ENCODE data around the gene MYO1E.

Gene MYO1E

GRCh38 chr15:59240036-59240435 is 132.6 kb downstream of the MYO1E start:
- ChIA-PET POLR2A (no interaction called here), CTCF (no interaction called here)
- no peak for TF ChIP-seq SUZ12 (IDR thresholded peaks at IDR 0.05)
- no peak for TF ChIP-seq SP1 (IDR thresholded peaks at IDR 0.05)
- no peak for TF ChIP-seq ARNT (IDR thresholded peaks at IDR 0.05)
- TF ChIP-seq TARDBP (IDR thresholded peaks at IDR 0.05): no peak
- TF ChIP-seq LEF1 (IDR thresholded peaks at IDR 0.05; ENCODE audit: borderline replicate concordance): no peak
- no peak for TF ChIP-seq FOXK2 (IDR thresholded peaks at IDR 0.05)
- no peak for TF ChIP-seq FOXM1 (IDR thresholded peaks at IDR 0.05; ENCODE audit: borderline replicate concordance)
- TF ChIP-seq FOXA1 (IDR thresholded peaks at IDR 0.05): no peak
- no peak for TF ChIP-seq ELF4 (IDR thresholded peaks at IDR 0.05)
- TF ChIP-seq CTBP1 (IDR thresholded peaks at IDR 0.05; ENCODE audit: borderline replicate concordance): no peak
- DNase-seq (ENCODE audit: extremely low spot score): no peak

- TF ChIP-seq SUZ12 (IDR thresholded peaks at IDR 0.05) (no peak), TARDBP (IDR thresholded peaks at IDR 0.05) (no peak), FOXK2 (IDR thresholded peaks at IDR 0.05) (no peak), BHLHE40 (IDR thresholded peaks at IDR 0.05; ENCODE audit: borderline replicate concordance) (no peak)
- TF ChIP-seq, protein P1, sequence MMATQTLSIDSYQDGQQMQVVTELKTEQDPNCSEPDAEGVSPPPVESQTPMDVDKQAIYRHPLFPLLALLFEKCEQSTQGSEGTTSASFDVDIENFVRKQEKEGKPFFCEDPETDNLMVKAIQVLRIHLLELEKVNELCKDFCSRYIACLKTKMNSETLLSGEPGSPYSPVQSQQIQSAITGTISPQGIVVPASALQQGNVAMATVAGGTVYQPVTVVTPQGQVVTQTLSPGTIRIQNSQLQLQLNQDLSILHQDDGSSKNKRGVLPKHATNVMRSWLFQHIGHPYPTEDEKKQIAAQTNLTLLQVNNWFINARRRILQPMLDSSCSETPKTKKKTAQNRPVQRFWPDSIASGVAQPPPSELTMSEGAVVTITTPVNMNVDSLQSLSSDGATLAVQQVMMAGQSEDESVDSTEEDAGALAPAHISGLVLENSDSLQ (IDR thresholded peaks at IDR 0.05): no peak
- POLR2A ChIA-PET: no interaction called here
- DNase-seq (ENCODE audit: extremely low spot score): no peak
- CTCF ChIA-PET: interaction anchor here (0.6 kb wide), 1 partner anchor 1636 kb away, joined by 3 read pairs; no protein-coding TSS in a partner anchor
These were observed 134.7 kb downstream of the MYO1E start for GRCh38 chr15:59237924-59238331.

DNA sequence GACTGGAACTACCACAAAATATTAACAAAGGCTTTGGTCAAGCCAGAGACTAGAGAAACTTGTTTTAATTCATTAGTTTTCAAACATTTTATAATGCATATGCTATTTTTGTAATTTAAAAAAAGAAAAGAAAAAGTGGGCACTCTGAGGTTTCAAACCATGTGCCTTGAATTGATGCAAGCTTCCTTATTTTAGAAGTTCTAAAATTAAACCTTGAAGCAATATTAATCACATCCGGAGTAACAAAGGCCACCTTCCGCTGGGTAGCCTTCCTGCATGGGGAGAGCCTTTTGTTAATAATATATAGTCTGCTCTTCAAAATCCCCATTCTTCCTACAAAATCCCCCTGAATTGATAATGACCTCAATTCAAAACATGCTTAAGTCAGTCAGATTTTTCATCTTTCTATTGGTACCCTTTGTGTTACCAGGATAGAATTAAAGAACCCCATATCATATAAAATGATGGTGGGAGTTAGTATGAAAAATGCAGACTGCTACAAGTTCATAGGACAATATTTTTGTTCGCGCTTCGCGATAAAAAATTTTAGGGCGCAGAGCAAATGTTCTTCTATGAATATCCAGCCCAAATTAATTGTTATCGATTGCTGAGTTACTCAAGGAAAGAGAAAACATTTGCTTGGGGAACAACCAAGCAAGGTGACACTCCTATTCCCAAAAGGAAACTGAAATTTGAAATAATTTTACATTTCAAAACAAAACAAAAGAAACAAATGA is 135.4 kb downstream of the MYO1E start:
- DNase-seq (ENCODE audit: extremely low spot score): no peak
- ChIA-PET POLR2A (no interaction called here), CTCF (interaction anchor here (0.6 kb wide), 1 partner anchor 1636 kb away, joined by 3 read pairs; no protein-coding TSS in a partner anchor)
- no peak for TF ChIP-seq FOXK2 (IDR thresholded peaks at IDR 0.05)
- TF ChIP-seq ARNT (IDR thresholded peaks at IDR 0.05): no peak
- TF ChIP-seq CTBP1 (IDR thresholded peaks at IDR 0.05; ENCODE audit: borderline replicate concordance): no peak
- no peak for TF ChIP-seq BHLHE40 (IDR thresholded peaks at IDR 0.05; ENCODE audit: borderline replicate concordance)
- no peak for TF ChIP-seq SP1 (IDR thresholded peaks at IDR 0.05)
- TF ChIP-seq SUZ12 (IDR thresholded peaks at IDR 0.05): no peak
- TF ChIP-seq, protein P1 (IDR thresholded peaks at IDR 0.05): no peak
- TF ChIP-seq NFRKB (IDR thresholded peaks at IDR 0.05): no peak
- no peak for TF ChIP-seq L3MBTL2 (conservative IDR thresholded peaks at IDR 0.05)
- TF ChIP-seq ZNF384 (IDR thresholded peaks at IDR 0.05): no peak
- no peak for TF ChIP-seq FOXA1 (IDR thresholded peaks at IDR 0.05)
- TF ChIP-seq TARDBP (IDR thresholded peaks at IDR 0.05): no peak
- no peak for TF ChIP-seq HDGF (IDR thresholded peaks at IDR 0.05; ENCODE audit: borderline replicate concordance)
- no peak for TF ChIP-seq FOXM1 (IDR thresholded peaks at IDR 0.05; ENCODE audit: borderline replicate concordance)
- no peak for TF ChIP-seq LEF1 (IDR thresholded peaks at IDR 0.05; ENCODE audit: borderline replicate concordance)

DNA sequence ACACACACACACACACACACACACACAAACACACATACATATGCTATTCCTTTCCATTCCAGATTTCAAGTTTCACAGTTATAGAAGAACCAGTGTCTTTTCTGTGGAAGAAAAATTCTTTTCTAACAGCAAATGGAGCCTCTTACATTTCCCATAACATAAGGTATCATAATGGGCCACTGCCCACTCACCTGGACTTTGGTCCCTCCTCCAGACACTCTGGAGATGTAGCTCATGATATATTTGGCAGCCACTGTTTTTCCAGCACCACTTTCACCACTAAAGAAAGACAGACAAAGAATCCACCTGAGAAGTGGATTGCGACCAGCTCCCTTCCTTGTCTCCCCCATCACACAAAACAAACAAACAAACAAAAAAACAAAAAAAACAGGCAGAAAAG is 136.3 kb downstream of the MYO1E start:
- DNase-seq (ENCODE audit: extremely low spot score): no peak
- TF ChIP-seq L3MBTL2 (conservative IDR thresholded peaks at IDR 0.05) (no peak), FOXA1 (IDR thresholded peaks at IDR 0.05) (no peak), CTBP1 (IDR thresholded peaks at IDR 0.05; ENCODE audit: borderline replicate concordance) (no peak), ZNF384 (IDR thresholded peaks at IDR 0.05) (no peak), SP1 (IDR thresholded peaks at IDR 0.05) (no peak), NFRKB (IDR thresholded peaks at IDR 0.05) (no peak), BHLHE40 (IDR thresholded peaks at IDR 0.05; ENCODE audit: borderline replicate concordance) (no peak), FOXM1 (IDR thresholded peaks at IDR 0.05; ENCODE audit: borderline replicate concordance) (no peak)
- POLR2A ChIA-PET: interaction anchor here (0.7 kb wide), 1 partner anchor 49 kb away, joined by 3 read pairs; no protein-coding TSS in a partner anchor
- CTCF ChIA-PET: no interaction called here

- no peak for DNase-seq (ENCODE audit: extremely low spot score)
- CTCF ChIA-PET: no interaction called here
- POLR2A ChIA-PET: no interaction called here
- TF ChIP-seq NFRKB (IDR thresholded peaks at IDR 0.05) (no peak), LEF1 (IDR thresholded peaks at IDR 0.05; ENCODE audit: borderline replicate concordance) (no peak), FOXM1 (IDR thresholded peaks at IDR 0.05; ENCODE audit: borderline replicate concordance) (no peak), CTBP1 (IDR thresholded peaks at IDR 0.05; ENCODE audit: borderline replicate concordance) (no peak), FOXK2 (IDR thresholded peaks at IDR 0.05) (no peak), BHLHE40 (IDR thresholded peaks at IDR 0.05; ENCODE audit: borderline replicate concordance) (no peak), SP1 (IDR thresholded peaks at IDR 0.05) (no peak), L3MBTL2 (conservative IDR thresholded peaks at IDR 0.05) (no peak), ZNF384 (IDR thresholded peaks at IDR 0.05) (no peak), HDGF (IDR thresholded peaks at IDR 0.05; ENCODE audit: borderline replicate concordance) (no peak), FOXA1 (IDR thresholded peaks at IDR 0.05) (no peak), ELF4 (IDR thresholded peaks at IDR 0.05) (no peak), TARDBP (IDR thresholded peaks at IDR 0.05) (no peak), SUZ12 (IDR thresholded peaks at IDR 0.05) (no peak), ARNT (IDR thresholded peaks at IDR 0.05) (no peak)
- TF ChIP-seq, protein P1 (IDR thresholded peaks at IDR 0.05): no peak
These were observed 140.2 kb downstream of the MYO1E start for GRCh38 chr15:59232476-59232875.

DNA sequence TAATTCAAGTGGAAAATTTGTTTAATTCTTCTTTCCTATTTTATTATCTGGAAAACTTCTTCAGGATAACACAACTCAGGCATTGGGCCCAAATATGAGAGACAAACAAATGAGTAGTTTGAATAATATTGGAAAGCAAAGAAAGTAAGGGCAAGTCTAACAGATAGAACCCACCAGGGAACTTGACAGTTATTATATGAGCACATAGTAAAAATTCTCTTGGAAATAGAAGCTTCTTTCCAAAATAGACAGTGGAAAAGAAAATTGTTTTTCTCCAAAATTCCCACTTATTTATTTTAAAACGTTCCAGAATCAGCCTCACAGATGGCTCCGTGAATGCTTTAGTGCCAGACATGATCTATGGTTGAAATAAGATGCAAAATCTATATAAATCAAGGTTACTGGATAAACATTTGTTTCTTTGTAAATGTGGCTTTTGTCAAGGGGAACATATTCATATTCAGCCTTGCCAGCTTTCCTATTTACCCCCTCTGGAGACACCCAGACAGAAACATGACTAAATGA is 142.1 kb downstream of the MYO1E start:
- no peak for DNase-seq (ENCODE audit: extremely low spot score)

More for the DNA sequence above, 142.1 kb downstream of the MYO1E start:
- POLR2A ChIA-PET: no interaction called here
- CTCF ChIA-PET: no interaction called here
- TF ChIP-seq FOXA1 (IDR thresholded peaks at IDR 0.05) (no peak), SP1 (IDR thresholded peaks at IDR 0.05) (no peak), FOXM1 (IDR thresholded peaks at IDR 0.05; ENCODE audit: borderline replicate concordance) (no peak), TARDBP (IDR thresholded peaks at IDR 0.05) (no peak)

Data from HEK293T (cell line).